ENCODE measurements around the gene TAB3. TPM values are rescaled to one million over a fixed set of nuclear protein-coding genes. Genes with fewer than 3 reads are reported as not detected.

Gene TAB3
- total RNA-seq, 4 donors from 2014 or later, result 15.6 to 32.9 (median 30.3) TPM

- Histone ChIP-seq H3K4me3 (no peak overlapping the region), H3K27me3 (no peaks in the 10 kb centered on the region), H3K36me3 (no peaks in the 10 kb centered on the region), H3K4me1 (no peaks in the 10 kb centered on the region), H3K9me3 (no peaks in the 10 kb centered on the region), H3K27ac (no peak overlapping the region)
- no peak for DNase-seq (ENCODE audit: low spot score in 2 of 2)
- TF ChIP-seq EP300 (IDR thresholded peaks at IDR 0.05) (no peak), CTCF (IDR thresholded peaks at IDR 0.05) (no peak), POLR2A (IDR thresholded peaks at IDR 0.05) (no peak)
- WGBS, 2 donors, result 40 to 52% methylated on average over 2 of the region's 2 CpGs
Measured at GRCh38 chrX:30822764-30823163, 66.3 kb downstream of the TAB3 start.

GRCh38 chrX:30822068-30822681, 66.9 kb downstream of the TAB3 start:
- Histone ChIP-seq H3K27me3 (no peaks in the 10 kb centered on the region), H3K9me3 (no peaks in the 10 kb centered on the region), H3K36me3 (no peaks in the 10 kb centered on the region), H3K4me3 (no peak overlapping the region), H3K27ac (no peak overlapping the region), H3K4me1 (no peaks in the 10 kb centered on the region)
- 43 to 73% methylated on average over 3 of the region's 3 CpGs for WGBS, 2 donors
- TF ChIP-seq EP300 (IDR thresholded peaks at IDR 0.05) (no peak), POLR2A (IDR thresholded peaks at IDR 0.05) (no peak)
- no peak for DNase-seq (ENCODE audit: low spot score in 2 of 2)

- H3K9me3 ChIP-seq, result no peaks in the 10 kb centered on the region
- no peaks in the 10 kb centered on the region for H3K27me3 ChIP-seq
- H3K4me3 ChIP-seq, result no peak overlapping the region
- 53 to 64% methylated on average over 1 of the region's 1 CpG for WGBS, 2 donors
- no peaks in the 10 kb centered on the region for H3K36me3 ChIP-seq
- DNase-seq (ENCODE audit: low spot score in 2 of 2), result no peak
- no peak overlapping the region for H3K27ac ChIP-seq
- no peak for TF ChIP-seq CTCF (IDR thresholded peaks at IDR 0.05)
- TF ChIP-seq POLR2A (IDR thresholded peaks at IDR 0.05), result no peak
- H3K4me1 ChIP-seq, result no peaks in the 10 kb centered on the region
Measured at GRCh38 chrX:30821116-30821515, 67.9 kb downstream of the TAB3 start.

GRCh38 chrX:30819080-30819479, 70.0 kb downstream of the TAB3 start:
- Histone ChIP-seq H3K4me1 (no peaks in the 10 kb centered on the region), H3K27ac (no peak overlapping the region), H3K27me3 (no peaks in the 10 kb centered on the region), H3K4me3 (no peak overlapping the region), H3K36me3 (no peaks in the 10 kb centered on the region), H3K9me3 (no peaks in the 10 kb centered on the region)
- DNase-seq (ENCODE audit: low spot score in 2 of 2), result no peak
- TF ChIP-seq POLR2A (IDR thresholded peaks at IDR 0.05) (no peak), CTCF (IDR thresholded peaks at IDR 0.05) (no peak), EP300 (IDR thresholded peaks at IDR 0.05) (no peak)
- WGBS, 2 donors, result 60 to 77% methylated on average over 2 of the region's 2 CpGs

- Histone ChIP-seq H3K4me1 (no peaks in the 10 kb centered on the region), H3K36me3 (no peaks in the 10 kb centered on the region), H3K9me3 (no peaks in the 10 kb centered on the region), H3K4me3 (no peak overlapping the region), H3K27me3 (no peaks in the 10 kb centered on the region), H3K27ac (no peak overlapping the region)
- TF ChIP-seq POLR2A (IDR thresholded peaks at IDR 0.05), result no peak
- TF ChIP-seq EP300 (IDR thresholded peaks at IDR 0.05), result no peak
- no peak for DNase-seq (ENCODE audit: low spot score in 2 of 2)
- WGBS, 2 donors, result 79 to 84% methylated on average over 3 of the region's 3 CpGs
Measured at GRCh38 chrX:30816079-30816478, 73.0 kb downstream of the TAB3 start.

GRCh38 chrX:30814978-30815377, 74.1 kb downstream of the TAB3 start:
- Histone ChIP-seq H3K27me3 (no peaks in the 10 kb centered on the region), H3K4me3 (no peak overlapping the region), H3K27ac (no peak overlapping the region), H3K36me3 (no peaks in the 10 kb centered on the region), H3K4me1 (no peaks in the 10 kb centered on the region), H3K9me3 (no peaks in the 10 kb centered on the region)
- no peak for DNase-seq (ENCODE audit: low spot score in 2 of 2)
- 87 to 95% methylated on average over 7 of the region's 7 CpGs for WGBS, 2 donors
- TF ChIP-seq CTCF (IDR thresholded peaks at IDR 0.05) (no peak), EP300 (IDR thresholded peaks at IDR 0.05) (no peak), POLR2A (IDR thresholded peaks at IDR 0.05) (no peak)
